HG02973 (cell line): ENCODE data around the gene ANP32D.
A peak's percentile ranks its signal among the peaks of the same experiment; 100 is the strongest.
"Not testable (repeated sequence)": the region's sequence is repeated elsewhere in the genome, so short reads cannot be mapped to it uniquely, and the experiment has no call there.

Source experiments
- ATAC-seq: cut with Tn5 transposase; IDR thresholded peaks from one replicate; pipeline ENCODE4 v1.9.1; 2021; ENCODE audit warnings: moderate library complexity; ENCODE audit not compliant: unreplicated experiment

Gene ANP32D

GRCh38 chr12:48472259-48472658 lies at the start of gene ANP32D:
Gene ANP32D (plus strand): TSS chr12:48472559. CDS start chr12:48472665, 106 bp downstream.
- no peak for ATAC-seq

DNA sequence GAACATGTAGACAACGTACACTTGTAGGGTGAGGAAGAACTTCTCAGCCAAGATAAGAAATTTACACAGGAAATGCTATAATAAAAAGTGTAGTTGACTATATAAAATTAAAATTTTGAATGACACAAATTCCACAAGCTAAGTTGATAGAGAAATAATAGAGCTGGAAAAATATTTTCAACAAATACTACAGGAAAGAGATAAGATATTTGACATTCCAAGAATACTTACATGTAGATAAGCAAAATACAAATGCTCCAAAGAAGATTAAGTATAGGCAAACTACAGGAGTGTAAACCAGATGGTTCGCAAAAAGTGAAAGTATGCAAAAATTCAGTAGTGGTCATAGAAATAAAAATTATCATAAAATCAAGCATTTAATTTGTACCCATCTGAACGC lies 49.2 kb upstream of the ANP32D start:
- ATAC-seq = no peak

GRCh38 chr12:48424644-48425043 lies 47.7 kb upstream of the ANP32D start:
- no peak for ATAC-seq

DNA sequence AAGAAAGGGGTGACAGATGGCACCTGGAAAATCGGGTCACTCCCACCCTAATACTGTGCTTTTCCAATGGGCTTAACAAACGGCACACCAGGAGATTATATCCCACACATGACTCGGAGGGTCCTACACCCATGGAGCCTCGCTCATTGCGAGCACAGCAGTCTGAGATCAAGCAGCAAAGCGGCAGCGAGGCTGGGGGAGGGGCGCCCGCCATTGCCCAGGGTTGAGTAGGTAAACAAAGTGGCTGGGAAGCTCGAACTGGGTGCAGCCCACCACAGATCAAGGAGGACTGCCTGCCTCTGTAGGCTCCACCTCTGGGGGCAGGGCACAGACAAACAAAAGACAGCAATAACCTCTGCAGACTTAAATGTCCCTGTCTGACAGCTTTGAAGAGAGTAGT lies 38.3 kb upstream of the ANP32D start:
- ATAC-seq = not testable (repeated sequence)

- ATAC-seq = no peak
These were observed 31.3 kb upstream of the ANP32D start for GRCh38 chr12:48441069-48441468.

GRCh38 chr12:48442179-48442847 lies 30.0 kb upstream of the ANP32D start:
- no peak for ATAC-seq

GRCh38 chr12:48445538-48445937 lies 26.8 kb upstream of the ANP32D start:
- ATAC-seq = no peak

GRCh38 chr12:48446161-48446776 lies 26.1 kb upstream of the ANP32D start:
- no peak for ATAC-seq

- ATAC-seq = no peak
These were observed 24.6 kb upstream of the ANP32D start for GRCh38 chr12:48447755-48448154.

GRCh38 chr12:48451372-48451771 lies 21.0 kb upstream of the ANP32D start:
- no peak for ATAC-seq

DNA sequence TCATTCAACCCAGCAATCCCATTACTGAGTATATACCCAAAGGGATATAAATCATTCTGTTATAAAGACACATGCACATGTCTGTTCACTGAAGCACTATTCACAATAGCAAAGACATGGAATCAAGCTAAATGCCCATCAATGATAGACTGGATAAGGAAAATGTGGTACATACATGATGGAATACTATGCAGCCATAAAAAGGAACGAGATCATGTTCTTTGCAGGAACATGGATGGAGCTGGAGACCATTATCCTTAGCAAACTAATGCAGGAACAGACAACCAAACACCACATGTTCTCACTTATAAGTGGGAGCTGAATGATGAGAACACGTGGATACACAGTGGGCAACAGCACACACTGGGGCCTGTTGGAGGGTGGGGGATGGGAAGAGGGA lies 19.4 kb upstream of the ANP32D start:
- ATAC-seq = not testable (repeated sequence)

GRCh38 chr12:48454667-48455066 lies 17.7 kb upstream of the ANP32D start:
- ATAC-seq = no peak

- ATAC-seq = no peak
These were observed 17.2 kb upstream of the ANP32D start for GRCh38 chr12:48455116-48455515.

- no peak for ATAC-seq
These were observed 13.1 kb upstream of the ANP32D start for GRCh38 chr12:48459259-48459658.

- ATAC-seq = not testable (repeated sequence)
These were observed 3.3 kb upstream of the ANP32D start for GRCh38 chr12:48469027-48469426.

DNA sequence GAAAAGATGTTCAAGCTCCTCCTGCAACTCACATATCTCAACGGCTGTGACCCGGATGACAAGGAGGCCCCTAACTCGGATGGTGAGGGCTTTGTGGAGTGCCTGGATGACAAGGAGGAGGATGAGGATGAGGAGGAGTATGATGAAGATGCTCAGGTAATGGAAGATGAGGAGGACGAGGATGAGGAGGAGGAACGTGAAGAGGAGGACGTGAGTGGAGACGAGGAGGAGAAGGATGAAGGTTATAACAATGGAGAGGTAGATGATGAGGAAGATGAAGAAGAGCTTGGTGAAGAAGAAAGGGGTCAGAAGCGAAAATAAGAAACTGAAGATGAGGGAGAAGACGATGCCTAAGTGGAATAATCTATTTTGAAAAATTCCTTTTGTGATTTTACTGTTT lies 702 bp downstream of the ANP32D start:
- no peak for ATAC-seq

- ATAC-seq = not testable (repeated sequence)
These were observed 2.1 kb downstream of the ANP32D start for GRCh38 chr12:48474497-48474896.

DNA sequence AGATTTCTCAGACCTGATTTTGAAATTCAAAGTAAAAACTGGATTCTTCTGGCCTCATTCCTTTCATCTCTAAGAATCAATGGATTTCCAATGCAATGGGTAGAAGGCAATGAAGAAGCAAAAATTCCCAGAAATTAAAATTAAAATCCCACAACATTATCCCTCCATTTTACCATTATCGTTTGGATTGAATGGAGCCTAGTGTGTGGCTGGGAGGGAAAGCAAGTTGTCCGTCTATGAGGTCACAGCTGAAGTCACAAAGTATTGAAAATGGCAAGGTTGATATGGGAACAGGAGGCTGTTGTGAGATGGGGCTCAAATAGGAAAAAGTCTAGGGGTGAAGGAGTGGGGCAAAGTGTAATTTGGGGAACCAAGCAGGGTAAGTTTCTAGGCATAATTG lies 9.8 kb downstream of the ANP32D start, which contains the start of gene C12orf54:
TSS of gene C12orf54 (plus strand) at position 301 of the 400 bp plus-strand sequence. CDS start 799 bp downstream, outside the sequence.
- no peak for ATAC-seq

- no peak for ATAC-seq
These were observed 10.6 kb downstream of the ANP32D start for GRCh38 chr12:48482930-48483329.

GRCh38 chr12:48486261-48486660 lies 13.9 kb downstream of the ANP32D start:
- no peak for ATAC-seq

DNA sequence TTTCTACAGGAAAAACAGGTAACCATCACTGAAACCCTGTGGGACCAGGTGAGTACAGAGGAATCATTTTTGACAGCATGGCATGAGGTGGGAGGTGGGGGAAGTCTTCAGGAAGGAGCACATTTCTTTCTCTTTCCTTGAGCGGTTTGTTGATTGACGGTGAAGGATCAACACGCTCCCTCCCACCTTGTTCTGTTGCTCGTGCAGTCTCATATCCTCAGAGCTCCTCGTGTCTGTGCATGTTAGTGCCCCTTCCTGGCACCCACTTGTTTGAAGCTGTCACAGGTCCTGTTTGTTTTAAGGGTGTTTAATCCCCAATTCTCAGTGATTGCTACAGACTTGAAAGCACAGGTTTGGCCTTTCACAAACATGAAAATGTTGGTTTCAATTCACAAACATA lies 14.3 kb downstream of the ANP32D start:
- ATAC-seq = no peak

- peak; percentile 98 for ATAC-seq
These were observed 16.7 kb downstream of the ANP32D start for GRCh38 chr12:48489012-48489411.

GRCh38 chr12:48489456-48489855 lies 17.1 kb downstream of the ANP32D start:
- ATAC-seq = not testable (repeated sequence)
